Neural progenitor cell (in vitro differentiated cells): Measurements from ENCODE around the gene TSHZ2. TPM values are rescaled to one million over a fixed set of nuclear protein-coding genes. Genes with fewer than 3 reads are reported as not detected.

Experiments
- DNase-seq: peaks from one replicate; pipeline ENCODE4 v3.0.0-alpha.2; 2016; ENCODE audit warnings: low spot score
- H2AFZ ChIP-seq: fragments of 200-600 bp; sonication (generic); replicated peaks from 2 replicates; pipeline ENCODE4 v1.6.1; 2016; ENCODE audit warnings: antibody characterized with exemption
- H3F3A ChIP-seq: fragments of 200-600 bp; sonication (generic); 2 replicates; pipeline ENCODE4 v1.6.1; 2016; ENCODE audit warnings: antibody characterized with exemption, low read depth
- H3K27ac ChIP-seq: fragments of 200-600 bp; sonication (generic); 2 replicates; pipeline ENCODE4 v1.5.1; 2016; ENCODE audit warnings: mild to moderate bottlenecking
- H3K27me3 ChIP-seq: fragments of 200-600 bp; sonication (generic); 2 replicates; pipeline ENCODE4 v1.6.1; 2016; ENCODE audit warnings: mild to moderate bottlenecking, moderate library complexity
- H3K36me3 ChIP-seq: fragments of 200-600 bp; sonication (generic); 2 replicates; pipeline ENCODE4 v1.5.1; 2016
- H3K4me1 ChIP-seq: fragments of 200-600 bp; sonication (generic); 2 replicates; pipeline ENCODE4 v1.6.1; 2016; ENCODE audit warnings: mixed run types
- H3K4me2 ChIP-seq: fragments of 200-600 bp; sonication (generic); 2 replicates; pipeline ENCODE4 v1.6.1; 2016
- H3K4me3 ChIP-seq: fragments of 200-600 bp; sonication (generic); 2 replicates; pipeline ENCODE4 v1.5.1; 2016
- H3K79me2 ChIP-seq: fragments of 200-600 bp; sonication (generic); 2 replicates; pipeline ENCODE4 v1.6.1; 2016; ENCODE audit warnings: low read depth
- H3K9ac ChIP-seq: fragments of 200-600 bp; sonication (generic); 2 replicates; pipeline ENCODE4 v1.6.1; 2016
- H3K9me3 ChIP-seq: fragments of 200-600 bp; sonication (generic); 2 replicates; pipeline ENCODE4 v1.5.1; 2016; ENCODE audit warnings: low read depth
- H4K20me1 ChIP-seq: fragments of 200-600 bp; sonication (generic); 2 replicates; pipeline ENCODE4 v1.6.1; 2016; ENCODE audit warnings: low read depth
- H3K27ac Mint-ChIP-seq: 3 replicates; pipeline ENCODE4 v1.8.0; 2021; ENCODE audit warnings: mixed read lengths
- H3K27me3 Mint-ChIP-seq: 2 replicates; pipeline ENCODE4 v1.8.0; 2022; ENCODE audit warnings: low read depth, mild to moderate bottlenecking, inconsistent platforms, moderate library complexity, mixed read lengths; ENCODE audit not compliant: insufficient read depth
- H3K36me3 Mint-ChIP-seq: 3 replicates; pipeline ENCODE4 v1.8.0; 2021; ENCODE audit warnings: mixed read lengths
- H3K4me1 Mint-ChIP-seq: 3 replicates; pipeline ENCODE4 v1.8.0; 2021; ENCODE audit warnings: mixed read lengths
- H3K4me3 Mint-ChIP-seq: 3 replicates; pipeline ENCODE4 v1.8.0; 2021; ENCODE audit warnings: mild to moderate bottlenecking, moderate library complexity, mixed read lengths
- H3K9me3 Mint-ChIP-seq: 3 replicates; pipeline ENCODE4 v1.8.0; 2020; ENCODE audit warnings: mixed read lengths
- EZH2 ChIP-seq: fragments of 200-600 bp; sonication (generic); IDR thresholded peaks from 2 replicates; pipeline ENCODE4 v1.6.1; 2017; ENCODE audit warnings: antibody characterized with exemption, mild to moderate bottlenecking, moderate library complexity
- EZH2phosphoT487 ChIP-seq: fragments of 200-600 bp; sonication (generic); IDR thresholded peaks from 2 replicates; pipeline ENCODE4 v1.6.1; 2017; ENCODE audit warnings: antibody characterized with exemption
- total RNA-seq: library from RNA; depleted of rRNA; stranded (reverse); fragments of >200 nt; gene quantifications from 2 replicates; pipeline ENCODE4 v1.2.3, GENCODE V29; 2015; ENCODE audit warnings: low replicate concordance
- TF ChIP-seq, protein P1 (sequence below): fragments of 200-600 bp; sonication (generic); IDR thresholded peaks from 2 replicates; pipeline ENCODE4 v1.5.1; 2017; ENCODE audit warnings: antibody characterized with exemption, mild to moderate bottlenecking

TSHZ2 gene
- total RNA-seq, 1 donor from 2014 or later = 1.8 TPM

DNA sequence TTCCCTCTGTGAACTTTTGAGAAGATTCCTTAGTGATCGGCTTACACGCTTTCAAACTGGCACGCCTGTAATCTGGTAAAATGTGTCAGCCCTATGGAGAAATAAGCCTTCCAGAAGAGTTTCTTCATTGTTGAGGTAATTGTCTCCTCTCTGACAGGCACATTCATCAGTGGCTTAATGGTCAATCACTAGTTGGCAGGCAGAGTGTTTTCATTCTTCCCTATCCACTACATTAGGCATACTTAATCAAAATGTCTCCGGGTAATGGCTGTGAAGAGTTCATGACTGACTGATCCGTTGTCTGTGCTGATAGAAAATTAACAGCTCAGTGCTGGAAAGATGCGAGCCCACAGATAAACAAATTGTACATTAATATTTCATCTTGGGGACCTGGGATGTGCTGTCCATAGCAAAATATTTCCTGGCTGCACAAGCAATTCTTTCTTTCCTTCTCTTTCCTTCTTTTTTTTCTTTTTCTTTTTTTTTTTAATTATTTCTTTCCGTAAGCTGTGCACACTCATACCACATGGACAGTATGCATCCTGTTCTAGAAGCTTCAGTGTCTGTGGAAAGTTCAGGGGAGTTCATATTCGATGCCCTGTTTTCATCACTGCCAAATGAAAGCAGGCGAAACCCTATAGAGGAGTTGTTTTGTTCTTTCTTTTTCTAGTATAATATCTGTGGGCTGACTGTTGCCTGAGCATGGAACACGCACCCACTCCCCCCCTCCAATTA lies 31.4 kb downstream of the TSHZ2 start:
- TF ChIP-seq, protein P1, sequence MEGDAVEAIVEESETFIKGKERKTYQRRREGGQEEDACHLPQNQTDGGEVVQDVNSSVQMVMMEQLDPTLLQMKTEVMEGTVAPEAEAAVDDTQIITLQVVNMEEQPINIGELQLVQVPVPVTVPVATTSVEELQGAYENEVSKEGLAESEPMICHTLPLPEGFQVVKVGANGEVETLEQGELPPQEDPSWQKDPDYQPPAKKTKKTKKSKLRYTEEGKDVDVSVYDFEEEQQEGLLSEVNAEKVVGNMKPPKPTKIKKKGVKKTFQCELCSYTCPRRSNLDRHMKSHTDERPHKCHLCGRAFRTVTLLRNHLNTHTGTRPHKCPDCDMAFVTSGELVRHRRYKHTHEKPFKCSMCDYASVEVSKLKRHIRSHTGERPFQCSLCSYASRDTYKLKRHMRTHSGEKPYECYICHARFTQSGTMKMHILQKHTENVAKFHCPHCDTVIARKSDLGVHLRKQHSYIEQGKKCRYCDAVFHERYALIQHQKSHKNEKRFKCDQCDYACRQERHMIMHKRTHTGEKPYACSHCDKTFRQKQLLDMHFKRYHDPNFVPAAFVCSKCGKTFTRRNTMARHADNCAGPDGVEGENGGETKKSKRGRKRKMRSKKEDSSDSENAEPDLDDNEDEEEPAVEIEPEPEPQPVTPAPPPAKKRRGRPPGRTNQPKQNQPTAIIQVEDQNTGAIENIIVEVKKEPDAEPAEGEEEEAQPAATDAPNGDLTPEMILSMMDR = no peak
- TF ChIP-seq EZH2 = no peak
- no peak for TF ChIP-seq EZH2phosphoT487
- H3K9me3 Mint-ChIP-seq = no peaks in the 10 kb centered on the region
- no peaks in the 10 kb centered on the region for H3K9me3 ChIP-seq
- H3K27ac Mint-ChIP-seq = no peak overlapping the region
- no peak overlapping the region for H3K4me3 ChIP-seq
- peak; percentile 32 for DNase-seq
- no peaks in the 10 kb centered on the region for H3K36me3 ChIP-seq
- no peaks in the 10 kb centered on the region for H3K79me2 ChIP-seq
- peaks cover 33% of the 10 kb centered on the region for H3K4me1 Mint-ChIP-seq
- no peaks in the 10 kb centered on the region for H4K20me1 ChIP-seq
- H2AFZ ChIP-seq = no peak overlapping the region
- no peak overlapping the region for H3K27ac ChIP-seq
- no peaks in the 10 kb centered on the region for H3K36me3 Mint-ChIP-seq
- H3K4me3 Mint-ChIP-seq = no peak overlapping the region
- no peaks in the 10 kb centered on the region for H3K27me3 Mint-ChIP-seq
- no peaks in the 10 kb centered on the region for H3F3A ChIP-seq
- no peaks in the 10 kb centered on the region for H3K27me3 ChIP-seq
- H3K4me2 ChIP-seq = peak overlapping the region; percentile 33
- H3K9ac ChIP-seq = no peak overlapping the region
- H3K4me1 ChIP-seq = peaks cover 19% of the 10 kb centered on the region

DNA sequence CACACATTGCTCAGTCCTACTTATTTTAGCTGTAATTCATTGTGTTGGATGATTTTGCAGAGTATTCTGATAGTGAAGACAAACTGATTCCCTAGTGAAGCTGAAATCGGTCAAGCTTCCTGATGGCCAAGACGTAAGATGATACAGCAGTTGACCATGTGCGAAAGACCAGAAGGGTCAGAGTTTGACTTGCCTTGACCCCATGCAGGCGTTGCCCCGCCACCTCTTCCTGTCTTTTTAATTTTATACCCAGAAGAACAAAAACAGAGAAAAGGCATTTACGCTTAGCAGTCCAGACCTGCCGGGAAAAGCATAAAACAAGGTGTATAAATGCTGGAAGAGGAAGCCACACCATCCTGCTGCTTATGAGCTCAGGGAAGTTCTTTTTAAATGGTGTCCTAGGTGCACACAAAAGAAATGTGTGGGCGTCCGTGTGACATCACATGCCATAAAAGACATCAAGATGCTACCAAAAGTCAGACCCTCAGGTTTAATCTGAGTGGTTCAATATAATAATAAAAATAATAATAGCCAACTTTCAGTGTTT lies 32.2 kb downstream of the TSHZ2 start:
- Histone ChIP-seq H3F3A (no peaks in the 10 kb centered on the region), H4K20me1 (no peaks in the 10 kb centered on the region), H3K4me3 (no peak overlapping the region), H3K27me3 (no peaks in the 10 kb centered on the region), H3K79me2 (no peaks in the 10 kb centered on the region), H3K4me1 (peaks cover 19% of the 10 kb centered on the region), H3K9ac (no peak overlapping the region), H3K9me3 (no peaks in the 10 kb centered on the region), H2AFZ (no peak overlapping the region), H3K27ac (no peak overlapping the region), H3K36me3 (no peaks in the 10 kb centered on the region), H3K4me2 (no peak overlapping the region)
- TF ChIP-seq EZH2phosphoT487 (no peak), EZH2 (no peak)
- TF ChIP-seq, protein P1 = no peak
- Mint-ChIP-seq H3K4me1 (peaks cover 33% of the 10 kb centered on the region), H3K9me3 (no peaks in the 10 kb centered on the region), H3K4me3 (no peak overlapping the region), H3K27me3 (no peaks in the 10 kb centered on the region), H3K36me3 (no peaks in the 10 kb centered on the region), H3K27ac (peak overlapping the region; percentile 13)
- no peak for DNase-seq

DNA sequence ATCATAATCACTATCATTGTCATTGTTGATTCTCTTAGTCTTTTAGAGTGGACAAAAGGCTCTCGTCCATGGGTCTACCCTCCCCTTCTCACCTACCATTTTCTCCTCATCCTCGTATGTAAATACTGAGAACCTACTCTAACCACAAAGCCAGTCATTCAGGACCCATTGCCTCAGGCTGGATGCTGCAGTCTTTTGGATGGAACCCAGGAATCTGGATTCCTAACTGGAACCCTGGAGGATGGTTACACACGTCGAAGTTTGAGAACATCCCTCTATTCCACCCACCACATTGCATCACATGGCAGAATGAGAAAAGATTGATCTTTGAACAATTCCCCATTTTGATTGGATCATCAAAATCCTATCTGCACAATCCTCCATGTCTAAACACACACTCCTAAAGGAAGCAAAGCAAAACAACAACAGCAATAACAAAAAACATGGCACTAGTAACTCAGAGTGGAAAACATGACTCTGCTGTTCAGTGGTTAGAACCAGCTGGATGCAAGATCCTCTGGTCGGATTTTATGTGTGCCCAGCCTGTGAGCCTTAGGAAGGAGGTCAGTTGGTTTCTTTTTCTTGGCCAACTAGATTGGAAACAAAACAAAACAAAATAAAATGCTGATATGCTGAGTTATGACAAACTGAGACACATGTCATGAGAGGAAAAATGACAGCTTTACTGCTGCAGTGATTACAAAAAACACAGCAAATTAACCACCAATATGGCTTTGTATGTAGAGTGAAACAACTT lies 38.0 kb downstream of the TSHZ2 start:
- Mint-ChIP-seq H3K27me3 (no peaks in the 10 kb centered on the region), H3K9me3 (peaks cover 6% of the 10 kb centered on the region), H3K4me1 (no peaks in the 10 kb centered on the region), H3K4me3 (no peak overlapping the region), H3K36me3 (no peaks in the 10 kb centered on the region), H3K27ac (no peak overlapping the region)
- TF ChIP-seq EZH2phosphoT487 (no peak), EZH2 (no peak)
- TF ChIP-seq, protein P1 = no peak
- Histone ChIP-seq H2AFZ (no peak overlapping the region), H3K79me2 (no peaks in the 10 kb centered on the region), H3K4me3 (no peak overlapping the region), H3F3A (no peaks in the 10 kb centered on the region), H4K20me1 (no peaks in the 10 kb centered on the region), H3K36me3 (no peaks in the 10 kb centered on the region), H3K27me3 (no peaks in the 10 kb centered on the region), H3K27ac (no peak overlapping the region), H3K9ac (no peak overlapping the region), H3K4me2 (no peak overlapping the region), H3K4me1 (no peaks in the 10 kb centered on the region), H3K9me3 (no peaks in the 10 kb centered on the region)
- DNase-seq = no peak
